GM18951 (cell line): ENCODE measurements around the gene KCNQ1.

ENCODE experiments used
- POLR2A ChIP-seq: IDR thresholded peaks from 4 replicates; pipeline ENCODE4 v1.6.1; 2011; ENCODE audit warnings: mild to moderate bottlenecking; ENCODE audit not compliant: insufficient read length, insufficient read depth; ENCODE audit errors: extremely low read depth
- in situ Hi-C: fragments of 300-500 bp; cut with MboI; formaldehyde crosslinking; loops from one replicate; pipeline ENCODE4 v1.12.0; 2022; ENCODE audit warnings: low sequenced_read_pairs, mixed read lengths, inconsistent platforms; ENCODE audit not compliant: unreplicated experiment

The KCNQ1 gene

GRCh38 chr11:2802389-2803185 is 357.8 kb downstream of the KCNQ1 start:
- TF ChIP-seq POLR2A: no peak
- in situ Hi-C loops: no loop called here

DNA sequence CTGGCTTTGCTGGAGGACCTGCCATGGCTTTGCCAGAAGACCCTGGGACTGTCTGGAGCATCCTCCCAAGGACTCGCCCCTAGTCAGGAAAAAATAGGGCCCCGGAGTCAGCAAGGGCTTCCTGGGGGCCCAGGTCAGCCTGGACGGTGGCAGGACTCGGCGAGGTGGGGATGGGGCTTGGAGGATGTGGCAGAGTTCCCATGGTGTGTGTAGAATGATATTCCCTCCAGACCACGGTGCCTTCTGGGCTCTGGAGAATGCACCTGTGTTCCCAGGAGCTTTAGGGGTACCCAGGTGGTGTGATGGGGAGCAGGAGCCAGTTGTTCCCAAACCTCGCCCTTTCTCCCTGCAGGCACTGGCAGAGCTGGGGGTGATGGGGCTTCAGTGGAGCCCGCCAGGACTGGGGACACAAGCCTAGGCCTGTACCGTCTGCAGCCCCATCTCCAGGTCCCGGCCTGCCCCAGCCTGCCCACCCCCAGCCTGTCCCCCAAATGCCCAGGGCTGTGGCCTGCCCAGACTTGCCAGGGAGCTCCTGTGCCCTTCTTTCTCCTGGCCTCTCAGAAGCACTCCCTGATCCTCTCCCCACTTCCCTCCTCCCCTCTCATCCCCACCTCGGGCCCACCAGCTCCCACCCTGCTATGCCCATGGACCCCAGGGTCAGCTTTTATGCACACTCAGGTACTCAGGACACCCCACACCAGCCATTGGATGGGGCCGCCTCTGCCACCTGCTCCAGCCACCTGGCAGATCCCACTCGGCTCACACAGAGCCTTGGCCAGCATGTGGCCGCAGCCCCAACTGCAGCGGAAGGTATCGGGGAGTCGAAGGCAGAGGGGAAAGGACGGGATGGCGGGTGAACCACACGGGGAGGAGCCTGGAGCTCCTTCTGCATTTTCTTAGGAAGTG is 358.6 kb downstream of the KCNQ1 start:
- TF ChIP-seq POLR2A: no peak
- in situ Hi-C loops: no loop called here

- in situ Hi-C loops: no loop called here
- no peak for TF ChIP-seq POLR2A
Measured at GRCh38 chr11:2804189-2804588, 359.4 kb downstream of the KCNQ1 start.

DNA sequence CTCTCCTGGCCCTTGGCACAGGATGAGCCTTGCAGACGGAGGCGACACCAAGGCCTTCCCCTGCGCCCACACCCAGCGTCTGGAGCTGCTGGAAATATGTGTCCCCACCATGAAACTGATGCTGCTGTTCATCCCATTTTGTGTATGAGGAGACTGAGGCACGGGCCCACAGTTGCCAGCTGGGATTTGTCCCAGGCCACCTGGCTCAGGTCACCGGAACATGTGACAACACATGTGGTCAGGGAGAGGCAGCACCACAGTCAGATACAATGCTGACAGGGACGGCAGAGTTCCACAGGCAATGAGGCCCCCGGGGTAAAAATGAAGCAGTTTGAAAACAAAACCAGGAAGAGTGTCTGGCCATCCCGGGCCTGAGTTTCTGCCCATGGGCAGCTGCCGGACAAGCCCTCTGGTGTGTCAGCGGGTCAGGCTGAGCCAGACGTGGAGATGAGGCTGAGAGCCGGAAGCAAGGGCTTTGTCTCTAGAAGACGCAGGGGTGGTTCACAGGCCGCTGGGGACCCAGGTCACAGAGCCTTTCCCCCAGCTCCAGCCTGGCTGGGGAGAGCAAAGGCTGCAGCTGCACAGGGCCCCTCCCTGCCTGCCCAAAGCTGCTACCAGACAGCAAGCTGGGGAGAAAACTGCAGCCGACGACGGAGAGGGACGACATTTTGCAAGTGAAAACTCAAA is 360.0 kb downstream of the KCNQ1 start:
- TF ChIP-seq POLR2A: no peak

DNA sequence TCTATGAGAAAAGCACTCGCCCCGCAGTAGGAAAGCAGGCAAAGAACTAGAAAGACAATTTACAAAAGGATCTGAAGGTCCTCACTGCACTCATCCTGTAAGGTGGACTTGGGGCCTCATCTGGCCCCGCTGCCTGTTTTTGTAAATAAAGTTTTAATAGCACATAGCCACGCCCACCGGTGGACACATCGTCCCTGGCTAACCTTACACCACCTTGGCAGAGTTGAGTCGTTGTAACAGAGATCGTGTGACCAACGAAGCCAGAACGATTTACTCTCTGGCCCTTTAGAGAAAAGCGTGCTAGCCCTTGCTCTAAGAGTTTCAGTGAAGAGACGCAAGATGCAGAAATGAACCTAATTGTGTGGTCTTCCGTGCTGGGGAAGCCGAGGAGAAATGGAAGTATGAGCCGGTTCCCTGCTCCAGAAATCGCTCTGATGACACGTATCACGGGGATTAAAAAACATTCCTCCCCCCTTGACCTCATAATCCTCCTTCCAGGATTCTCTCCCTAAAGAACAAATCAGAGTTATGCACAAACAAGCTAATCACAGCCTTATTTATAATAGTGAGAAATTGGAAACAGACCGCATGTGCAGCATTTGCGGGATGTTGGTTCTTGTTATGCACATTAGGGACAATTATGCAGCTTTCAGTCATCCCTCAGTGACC is 360.7 kb downstream of the KCNQ1 start:
- in situ Hi-C loops: no loop called here
- no peak for TF ChIP-seq POLR2A

More for the DNA sequence above, 360.0 kb downstream of the KCNQ1 start:
- in situ Hi-C loops: no loop called here

DNA sequence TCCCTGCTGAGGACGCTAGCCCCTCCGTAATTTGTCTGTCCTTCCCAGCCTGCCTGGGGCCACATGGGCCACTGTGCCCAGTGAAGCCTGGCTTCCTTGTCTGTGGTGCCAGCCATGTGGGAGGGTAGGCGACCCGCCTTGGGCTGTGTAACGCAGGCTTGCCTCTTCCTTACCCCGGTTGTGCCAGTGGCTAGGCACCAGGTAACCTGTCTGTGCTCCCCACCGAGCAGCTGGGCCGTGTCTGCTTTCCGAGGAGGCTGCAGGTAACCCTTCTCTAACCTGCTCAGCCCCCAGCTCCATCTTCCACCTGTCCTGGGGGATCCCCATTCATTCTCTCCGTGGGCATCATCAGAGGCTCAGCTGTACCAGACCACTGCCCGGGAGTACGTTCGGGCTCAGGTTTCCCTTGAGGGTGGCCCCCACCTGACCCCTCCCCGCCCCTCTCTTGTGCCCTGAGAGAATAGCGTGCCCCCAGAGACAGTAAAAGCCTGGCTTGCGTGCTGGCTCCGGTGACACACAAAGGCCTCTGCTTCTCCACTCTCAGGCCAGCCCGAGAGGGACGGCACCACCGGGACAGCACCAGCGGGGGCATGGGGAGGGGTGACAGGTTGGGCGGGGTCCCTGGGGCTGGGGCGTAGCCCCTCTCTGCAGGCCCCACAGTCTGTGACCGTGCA is 361.7 kb downstream of the KCNQ1 start:
- TF ChIP-seq POLR2A: no peak
- in situ Hi-C loops: no loop called here

- in situ Hi-C loops: no loop called here
- TF ChIP-seq POLR2A: no peak
Measured at GRCh38 chr11:2807025-2807681, 362.3 kb downstream of the KCNQ1 start.

- no peak for TF ChIP-seq POLR2A
- in situ Hi-C loops: no loop called here
Measured at GRCh38 chr11:2807801-2808241, 363.0 kb downstream of the KCNQ1 start.

GRCh38 chr11:2808850-2809846 is 364.3 kb downstream of the KCNQ1 start:
- in situ Hi-C loops: no loop called here
- no peak for TF ChIP-seq POLR2A

DNA sequence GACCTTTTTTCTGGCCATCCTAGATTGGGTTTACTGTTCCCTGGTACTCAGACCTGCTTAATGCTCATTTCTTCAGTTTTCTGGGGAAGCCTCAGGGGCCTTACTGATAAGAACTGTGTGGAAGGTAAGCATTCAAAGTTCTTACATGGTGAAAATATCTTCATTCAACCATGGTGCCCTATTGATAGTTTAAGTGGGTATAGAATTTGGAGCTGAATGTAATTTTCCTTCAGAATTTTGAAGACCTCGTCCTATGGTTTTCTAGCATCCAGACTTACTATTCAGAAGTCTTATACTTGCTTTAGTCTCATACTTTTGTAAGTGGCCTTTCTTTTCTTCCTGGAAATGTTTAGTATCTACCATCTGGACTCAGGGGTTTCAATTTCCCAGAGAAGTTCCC is 365.0 kb downstream of the KCNQ1 start:
- in situ Hi-C loops: no loop called here
- TF ChIP-seq POLR2A: no peak
